ENCODE results near the gene MCTP2.

MCTP2 gene

GRCh38 chr15:94312946-94313345 is 81.6 kb downstream of the MCTP2 start:
- Histone ChIP-seq H4K20me1 (ENCODE audit: control insufficient read depth, insufficient read depth, low read depth, low read length) (no peaks in the 10 kb centered on the region), H3K4me3 (ENCODE audit: low read length) (no peak overlapping the region), H3K4me2 (ENCODE audit: low read length) (no peak overlapping the region), H3K4me1 (ENCODE audit: control insufficient read depth, low read length) (peaks cover 26% of the 10 kb centered on the region), H3K27me3 (ENCODE audit: control insufficient read depth, low read length) (no peaks in the 10 kb centered on the region), H3K27ac (ENCODE audit: low read depth, low read length) (no peak overlapping the region), H3K79me2 (ENCODE audit: control insufficient read depth, low read length) (peaks cover 13% of the 10 kb centered on the region), H3K36me3 (ENCODE audit: control insufficient read depth, low read length) (peaks cover 80% of the 10 kb centered on the region), H3K9me3 (ENCODE audit: control insufficient read depth, insufficient read depth, low read length) (no peaks in the 10 kb centered on the region), H3F3A (ENCODE audit: control insufficient read depth, insufficient read depth) (0 out of 2 replicates have a peak, but pooled peaks cover 3% of the 10 kb centered on the region), H3K9me2 (replicated peaks; ENCODE audit: control insufficient read depth, low read length) (no peaks in the 10 kb centered on the region)
- TF ChIP-seq EZH2phosphoT487 (IDR thresholded peaks at IDR 0.05; ENCODE audit: borderline replicate concordance, low read length) (no peak), CTCF (IDR thresholded peaks at IDR 0.05; ENCODE audit: low read depth, low read length, poor library complexity, severe bottlenecking) (no peak)

GRCh38 chr15:94314639-94315038 is 83.3 kb downstream of the MCTP2 start:
- Histone ChIP-seq H3K79me2 (ENCODE audit: control insufficient read depth, low read length) (peaks cover 2% of the 10 kb centered on the region; the same call in 1 of the 2 replicates), H3K4me1 (ENCODE audit: control insufficient read depth, low read length) (peaks cover 10% of the 10 kb centered on the region), H3K36me3 (ENCODE audit: control insufficient read depth, low read length) (peaks cover 76% of the 10 kb centered on the region), H3F3A (ENCODE audit: control insufficient read depth, insufficient read depth) (0 out of 2 replicates have a peak, but pooled peaks cover 3% of the 10 kb centered on the region), H3K9me3 (ENCODE audit: control insufficient read depth, insufficient read depth, low read length) (no peaks in the 10 kb centered on the region), H3K27ac (ENCODE audit: low read depth, low read length) (no peak overlapping the region), H3K4me2 (ENCODE audit: low read length) (no peak overlapping the region), H3K9me2 (replicated peaks; ENCODE audit: control insufficient read depth, low read length) (no peaks in the 10 kb centered on the region), H4K20me1 (ENCODE audit: control insufficient read depth, insufficient read depth, low read depth, low read length) (no peaks in the 10 kb centered on the region), H3K4me3 (ENCODE audit: low read length) (no peak overlapping the region), H3K27me3 (ENCODE audit: control insufficient read depth, low read length) (no peaks in the 10 kb centered on the region)
- TF ChIP-seq EZH2phosphoT487 (IDR thresholded peaks at IDR 0.05; ENCODE audit: borderline replicate concordance, low read length): no peak

GRCh38 chr15:94317211-94317610 is 85.8 kb downstream of the MCTP2 start:
- Histone ChIP-seq H3K4me1 (ENCODE audit: control insufficient read depth, low read length) (peaks cover 7% of the 10 kb centered on the region), H3K4me2 (ENCODE audit: low read length) (no peak overlapping the region), H3K4me3 (ENCODE audit: low read length) (no peak overlapping the region), H3K27ac (ENCODE audit: low read depth, low read length) (no peak overlapping the region), H3K9me2 (replicated peaks; ENCODE audit: control insufficient read depth, low read length) (no peaks in the 10 kb centered on the region), H3K36me3 (ENCODE audit: control insufficient read depth, low read length) (peaks cover 73% of the 10 kb centered on the region), H3K27me3 (ENCODE audit: control insufficient read depth, low read length) (no peaks in the 10 kb centered on the region), H3F3A (ENCODE audit: control insufficient read depth, insufficient read depth) (peaks cover 3% of the 10 kb centered on the region; the same call in 1 of the 2 replicates), H4K20me1 (ENCODE audit: control insufficient read depth, insufficient read depth, low read depth, low read length) (no peaks in the 10 kb centered on the region), H3K9me3 (ENCODE audit: control insufficient read depth, insufficient read depth, low read length) (no peaks in the 10 kb centered on the region), H3K79me2 (ENCODE audit: control insufficient read depth, low read length) (no peaks in the 10 kb centered on the region; the same call in 1 of the 2 replicates)
- TF ChIP-seq EZH2phosphoT487 (IDR thresholded peaks at IDR 0.05; ENCODE audit: borderline replicate concordance, low read length) (no peak), CTCF (IDR thresholded peaks at IDR 0.05; ENCODE audit: low read depth, low read length, poor library complexity, severe bottlenecking) (no peak)

GRCh38 chr15:94322141-94322540 is 90.8 kb downstream of the MCTP2 start:
- no peaks in the 10 kb centered on the region for H3K9me3 ChIP-seq (ENCODE audit: control insufficient read depth, insufficient read depth, low read length)
- peaks cover 22% of the 10 kb centered on the region for H3K4me1 ChIP-seq (ENCODE audit: control insufficient read depth, low read length)
- H3K4me2 ChIP-seq (ENCODE audit: low read length): no peak overlapping the region
- peaks cover 11% of the 10 kb centered on the region for H3K79me2 ChIP-seq (ENCODE audit: control insufficient read depth, low read length)
- no peak for TF ChIP-seq EZH2phosphoT487 (IDR thresholded peaks at IDR 0.05; ENCODE audit: borderline replicate concordance, low read length)
- TF ChIP-seq CTCF (IDR thresholded peaks at IDR 0.05; ENCODE audit: low read depth, low read length, poor library complexity, severe bottlenecking): no peak
- no peaks in the 10 kb centered on the region for H3K9me2 ChIP-seq (replicated peaks; ENCODE audit: control insufficient read depth, low read length)
- peaks cover 60% of the 10 kb centered on the region for H3K36me3 ChIP-seq (ENCODE audit: control insufficient read depth, low read length)
- H3K27ac ChIP-seq (ENCODE audit: low read depth, low read length): no peak overlapping the region
- no peak overlapping the region for H3K4me3 ChIP-seq (ENCODE audit: low read length)
- no peaks in the 10 kb centered on the region for H3K27me3 ChIP-seq (ENCODE audit: control insufficient read depth, low read length)
- peaks cover 3% of the 10 kb centered on the region for H3F3A ChIP-seq (ENCODE audit: control insufficient read depth, insufficient read depth)
- no peaks in the 10 kb centered on the region for H4K20me1 ChIP-seq (ENCODE audit: control insufficient read depth, insufficient read depth, low read depth, low read length)

Data from DOHH2 (cell line).